HEK293 (cell line): Measurements from ENCODE around the gene PATE4.

Experiments
- KLF9 ChIP-seq: fragments of 450-650 bp; formaldehyde crosslinking; IDR thresholded peaks from 2 replicates; pipeline ENCODE4 v1.5.1; 2016; ENCODE audit warnings: missing biosample characterization, missing genetic modification characterization, low read depth
- SP2 ChIP-seq: fragments of 450-650 bp; formaldehyde crosslinking; IDR thresholded peaks from 2 replicates; pipeline ENCODE4 v1.5.1; 2016; ENCODE audit warnings: missing biosample characterization, missing genetic modification characterization
- ZNF394 ChIP-seq: fragments of 450-650 bp; formaldehyde crosslinking; IDR thresholded peaks from 2 replicates; pipeline ENCODE4 v1.5.1; 2016; ENCODE audit warnings: missing biosample characterization, missing genetic modification characterization, mild to moderate bottlenecking, moderate library complexity, borderline replicate concordance
- ZNF473 ChIP-seq: fragments of 450-650 bp; formaldehyde crosslinking; IDR thresholded peaks from 2 replicates; pipeline ENCODE4 v1.5.1; 2017; ENCODE audit warnings: missing biosample characterization, missing genetic modification characterization
- ZNF501 ChIP-seq: fragments of 450-650 bp; formaldehyde crosslinking; IDR thresholded peaks from 2 replicates; pipeline ENCODE4 v1.5.1; 2016; ENCODE audit warnings: missing biosample characterization, missing genetic modification characterization
- ZNF777 ChIP-seq: fragments of 450-650 bp; formaldehyde crosslinking; IDR thresholded peaks from 2 replicates; pipeline ENCODE4 v1.5.1; 2017; ENCODE audit warnings: missing biosample characterization, missing genetic modification characterization, borderline replicate concordance
- TF ChIP-seq, protein P1 (sequence below): fragments of 450-650 bp; formaldehyde crosslinking; IDR thresholded peaks from 2 replicates; pipeline ENCODE4 v1.5.1; 2017; ENCODE audit warnings: missing biosample characterization, missing genetic modification characterization
- TF ChIP-seq, protein P2 (sequence below): fragments of 450-650 bp; formaldehyde crosslinking; conservative IDR thresholded peaks from 2 replicates; pipeline ENCODE4 v1.5.1; 2016; ENCODE audit warnings: low read depth, missing biosample characterization, missing genetic modification characterization
- TF ChIP-seq, protein P3 (sequence below): fragments of 450-650 bp; formaldehyde crosslinking; IDR thresholded peaks from 2 replicates; pipeline ENCODE4 v1.5.1; 2016; ENCODE audit warnings: missing biosample characterization, missing genetic modification characterization
- TF ChIP-seq, protein P4 (sequence below): fragments of 450-650 bp; formaldehyde crosslinking; conservative IDR thresholded peaks from 2 replicates; pipeline ENCODE4 v1.5.1; 2016; ENCODE audit warnings: low read depth, missing biosample characterization, missing genetic modification characterization

Gene PATE4

DNA sequence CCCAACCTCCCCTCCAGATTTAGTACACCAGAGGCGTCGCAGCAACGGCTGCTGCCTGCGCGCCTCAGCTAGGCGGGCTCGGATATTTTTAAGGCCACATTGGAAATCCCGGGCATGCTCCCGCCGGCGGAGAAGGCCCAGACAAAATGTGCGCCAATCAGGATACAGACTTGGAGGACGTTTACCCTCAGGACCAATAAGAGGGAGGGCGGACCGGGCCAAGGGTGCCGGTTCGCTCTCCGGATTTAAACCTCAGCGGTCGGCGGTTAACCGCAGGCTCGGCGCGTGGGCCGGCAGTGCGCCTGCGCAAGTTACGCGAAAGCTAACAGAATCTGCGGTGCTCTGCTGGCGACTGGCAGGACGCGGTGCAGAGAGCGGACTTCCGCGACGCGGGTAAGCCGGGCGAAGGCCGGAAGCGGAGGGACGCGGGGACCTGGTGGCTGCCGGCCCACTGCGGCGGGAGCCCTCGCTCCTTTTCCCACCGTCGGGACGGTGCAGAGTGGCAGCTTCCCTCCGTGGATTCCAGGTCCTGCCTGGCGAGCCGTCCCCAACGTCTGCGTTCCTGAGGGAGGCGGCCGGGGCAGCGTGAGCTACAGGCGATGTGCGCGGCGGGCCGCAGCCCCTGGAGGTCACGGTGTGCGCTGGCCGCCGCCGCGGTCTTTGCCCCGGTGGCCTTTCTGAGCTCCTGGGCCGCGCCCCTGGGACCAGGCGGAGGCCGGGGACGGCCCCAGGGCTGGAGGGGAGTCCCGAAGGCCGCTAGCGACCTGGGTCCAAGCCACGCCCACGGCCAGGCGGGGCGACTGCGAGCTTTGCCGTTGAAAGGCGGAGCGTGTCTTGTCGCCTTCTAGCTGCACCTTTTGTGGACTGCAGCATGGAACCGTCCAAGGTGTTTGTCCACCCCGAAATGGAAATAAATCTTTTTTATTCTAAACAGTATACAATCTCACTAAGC lies 54.5 kb downstream of the PATE4 start, which contains the start of gene HYLS1 (continued):
- TF ChIP-seq, protein P1, sequence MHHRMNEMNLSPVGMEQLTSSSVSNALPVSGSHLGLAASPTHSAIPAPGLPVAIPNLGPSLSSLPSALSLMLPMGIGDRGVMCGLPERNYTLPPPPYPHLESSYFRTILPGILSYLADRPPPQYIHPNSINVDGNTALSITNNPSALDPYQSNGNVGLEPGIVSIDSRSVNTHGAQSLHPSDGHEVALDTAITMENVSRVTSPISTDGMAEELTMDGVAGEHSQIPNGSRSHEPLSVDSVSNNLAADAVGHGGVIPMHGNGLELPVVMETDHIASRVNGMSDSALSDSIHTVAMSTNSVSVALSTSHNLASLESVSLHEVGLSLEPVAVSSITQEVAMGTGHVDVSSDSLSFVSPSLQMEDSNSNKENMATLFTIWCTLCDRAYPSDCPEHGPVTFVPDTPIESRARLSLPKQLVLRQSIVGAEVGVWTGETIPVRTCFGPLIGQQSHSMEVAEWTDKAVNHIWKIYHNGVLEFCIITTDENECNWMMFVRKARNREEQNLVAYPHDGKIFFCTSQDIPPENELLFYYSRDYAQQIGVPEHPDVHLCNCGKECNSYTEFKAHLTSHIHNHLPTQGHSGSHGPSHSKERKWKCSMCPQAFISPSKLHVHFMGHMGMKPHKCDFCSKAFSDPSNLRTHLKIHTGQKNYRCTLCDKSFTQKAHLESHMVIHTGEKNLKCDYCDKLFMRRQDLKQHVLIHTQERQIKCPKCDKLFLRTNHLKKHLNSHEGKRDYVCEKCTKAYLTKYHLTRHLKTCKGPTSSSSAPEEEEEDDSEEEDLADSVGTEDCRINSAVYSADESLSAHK (tag by site-specific recombination) = no peak
- TF ChIP-seq, protein P2, sequence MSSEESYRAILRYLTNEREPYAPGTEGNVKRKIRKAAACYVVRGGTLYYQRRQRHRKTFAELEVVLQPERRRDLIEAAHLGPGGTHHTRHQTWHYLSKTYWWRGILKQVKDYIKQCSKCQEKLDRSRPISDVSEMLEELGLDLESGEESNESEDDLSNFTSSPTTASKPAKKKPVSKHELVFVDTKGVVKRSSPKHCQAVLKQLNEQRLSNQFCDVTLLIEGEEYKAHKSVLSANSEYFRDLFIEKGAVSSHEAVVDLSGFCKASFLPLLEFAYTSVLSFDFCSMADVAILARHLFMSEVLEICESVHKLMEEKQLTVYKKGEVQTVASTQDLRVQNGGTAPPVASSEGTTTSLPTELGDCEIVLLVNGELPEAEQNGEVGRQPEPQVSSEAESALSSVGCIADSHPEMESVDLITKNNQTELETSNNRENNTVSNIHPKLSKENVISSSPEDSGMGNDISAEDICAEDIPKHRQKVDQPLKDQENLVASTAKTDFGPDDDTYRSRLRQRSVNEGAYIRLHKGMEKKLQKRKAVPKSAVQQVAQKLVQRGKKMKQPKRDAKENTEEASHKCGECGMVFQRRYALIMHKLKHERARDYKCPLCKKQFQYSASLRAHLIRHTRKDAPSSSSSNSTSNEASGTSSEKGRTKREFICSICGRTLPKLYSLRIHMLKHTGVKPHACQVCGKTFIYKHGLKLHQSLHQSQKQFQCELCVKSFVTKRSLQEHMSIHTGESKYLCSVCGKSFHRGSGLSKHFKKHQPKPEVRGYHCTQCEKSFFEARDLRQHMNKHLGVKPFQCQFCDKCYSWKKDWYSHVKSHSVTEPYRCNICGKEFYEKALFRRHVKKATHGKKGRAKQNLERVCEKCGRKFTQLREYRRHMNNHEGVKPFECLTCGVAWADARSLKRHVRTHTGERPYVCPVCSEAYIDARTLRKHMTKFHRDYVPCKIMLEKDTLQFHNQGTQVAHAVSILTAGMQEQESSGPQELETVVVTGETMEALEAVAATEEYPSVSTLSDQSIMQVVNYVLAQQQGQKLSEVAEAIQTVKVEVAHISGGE = peak; percentile 81
- TF ChIP-seq ZNF777 (tag by site-specific recombination) (peak; percentile 92), KLF9 (tag by site-specific recombination) (peak; percentile 83), ZNF473 (tag by site-specific recombination) (no peak), ZNF501 (tag by site-specific recombination) (peak; percentile 94), ZNF394 (tag by site-specific recombination) (peak; percentile 41; the same call in 1 of the 2 replicates), SP2 (tag by site-specific recombination) (peak; percentile 70)
- TF ChIP-seq, protein P3, sequence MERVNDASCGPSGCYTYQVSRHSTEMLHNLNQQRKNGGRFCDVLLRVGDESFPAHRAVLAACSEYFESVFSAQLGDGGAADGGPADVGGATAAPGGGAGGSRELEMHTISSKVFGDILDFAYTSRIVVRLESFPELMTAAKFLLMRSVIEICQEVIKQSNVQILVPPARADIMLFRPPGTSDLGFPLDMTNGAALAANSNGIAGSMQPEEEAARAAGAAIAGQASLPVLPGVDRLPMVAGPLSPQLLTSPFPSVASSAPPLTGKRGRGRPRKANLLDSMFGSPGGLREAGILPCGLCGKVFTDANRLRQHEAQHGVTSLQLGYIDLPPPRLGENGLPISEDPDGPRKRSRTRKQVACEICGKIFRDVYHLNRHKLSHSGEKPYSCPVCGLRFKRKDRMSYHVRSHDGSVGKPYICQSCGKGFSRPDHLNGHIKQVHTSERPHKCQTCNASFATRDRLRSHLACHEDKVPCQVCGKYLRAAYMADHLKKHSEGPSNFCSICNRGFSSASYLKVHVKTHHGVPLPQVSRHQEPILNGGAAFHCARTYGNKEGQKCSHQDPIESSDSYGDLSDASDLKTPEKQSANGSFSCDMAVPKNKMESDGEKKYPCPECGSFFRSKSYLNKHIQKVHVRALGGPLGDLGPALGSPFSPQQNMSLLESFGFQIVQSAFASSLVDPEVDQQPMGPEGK = peak; percentile 62
- TF ChIP-seq, protein P4, sequence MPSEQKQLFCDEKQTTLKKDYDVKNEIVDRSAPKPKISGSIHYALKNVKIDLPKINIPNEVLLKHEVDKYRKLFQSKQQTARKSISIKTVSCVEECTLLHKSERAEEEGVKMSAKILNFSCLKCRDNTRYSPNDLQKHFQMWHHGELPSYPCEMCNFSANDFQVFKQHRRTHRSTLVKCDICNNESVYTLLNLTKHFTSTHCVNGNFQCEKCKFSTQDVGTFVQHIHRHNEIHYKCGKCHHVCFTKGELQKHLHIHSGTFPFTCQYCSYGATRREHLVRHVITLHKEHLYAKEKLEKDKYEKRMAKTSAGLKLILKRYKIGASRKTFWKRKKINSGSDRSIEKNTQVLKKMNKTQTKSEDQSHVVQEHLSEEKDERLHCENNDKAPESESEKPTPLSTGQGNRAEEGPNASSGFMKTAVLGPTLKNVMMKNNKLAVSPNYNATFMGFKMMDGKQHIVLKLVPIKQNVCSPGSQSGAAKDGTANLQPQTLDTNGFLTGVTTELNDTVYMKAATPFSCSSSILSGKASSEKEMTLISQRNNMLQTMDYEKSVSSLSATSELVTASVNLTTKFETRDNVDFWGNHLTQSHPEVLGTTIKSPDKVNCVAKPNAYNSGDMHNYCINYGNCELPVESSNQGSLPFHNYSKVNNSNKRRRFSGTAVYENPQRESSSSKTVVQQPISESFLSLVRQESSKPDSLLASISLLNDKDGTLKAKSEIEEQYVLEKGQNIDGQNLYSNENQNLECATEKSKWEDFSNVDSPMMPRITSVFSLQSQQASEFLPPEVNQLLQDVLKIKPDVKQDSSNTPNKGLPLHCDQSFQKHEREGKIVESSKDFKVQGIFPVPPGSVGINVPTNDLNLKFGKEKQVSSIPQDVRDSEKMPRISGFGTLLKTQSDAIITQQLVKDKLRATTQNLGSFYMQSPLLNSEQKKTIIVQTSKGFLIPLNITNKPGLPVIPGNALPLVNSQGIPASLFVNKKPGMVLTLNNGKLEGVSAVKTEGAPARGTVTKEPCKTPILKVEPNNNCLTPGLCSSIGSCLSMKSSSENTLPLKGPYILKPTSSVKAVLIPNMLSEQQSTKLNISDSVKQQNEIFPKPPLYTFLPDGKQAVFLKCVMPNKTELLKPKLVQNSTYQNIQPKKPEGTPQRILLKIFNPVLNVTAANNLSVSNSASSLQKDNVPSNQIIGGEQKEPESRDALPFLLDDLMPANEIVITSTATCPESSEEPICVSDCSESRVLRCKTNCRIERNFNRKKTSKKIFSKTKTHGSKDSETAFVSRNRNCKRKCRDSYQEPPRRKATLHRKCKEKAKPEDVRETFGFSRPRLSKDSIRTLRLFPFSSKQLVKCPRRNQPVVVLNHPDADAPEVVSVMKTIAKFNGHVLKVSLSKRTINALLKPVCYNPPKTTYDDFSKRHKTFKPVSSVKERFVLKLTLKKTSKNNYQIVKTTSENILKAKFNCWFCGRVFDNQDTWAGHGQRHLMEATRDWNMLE = 0 out of 2 replicates have a peak, but pooled peaks have one; percentile 16
